Progenitor cell of endocrine pancreas (in vitro differentiated cells): ENCODE results near the gene SNTG2. TPM values are rescaled to one million over a fixed set of nuclear protein-coding genes. Genes with fewer than 3 reads are reported as not detected.

Experiments used
- DNase-seq: peaks from one replicate; pipeline ENCODE4 v3.0.0; 2021; ENCODE audit warnings: low spot score; ENCODE audit not compliant: unreplicated experiment
- H3K27ac Mint-ChIP-seq: 2 replicates; pipeline ENCODE4 v1.8.0; 2021; ENCODE audit warnings: mild to moderate bottlenecking, moderate library complexity, mixed read lengths
- H3K27me3 Mint-ChIP-seq: 2 replicates; pipeline ENCODE4 v1.8.0; 2021; ENCODE audit warnings: mixed read lengths
- H3K36me3 Mint-ChIP-seq: 2 replicates; pipeline ENCODE4 v1.8.0; 2022; ENCODE audit warnings: mixed read lengths; ENCODE audit not compliant: insufficient read depth
- H3K4me1 Mint-ChIP-seq: 2 replicates; pipeline ENCODE4 v1.8.0; 2021; ENCODE audit warnings: low read depth, mixed read lengths
- H3K4me3 Mint-ChIP-seq: 2 replicates; pipeline ENCODE4 v1.8.0; 2021; ENCODE audit warnings: low read depth, mild to moderate bottlenecking, moderate library complexity, mixed read lengths
- H3K9me3 Mint-ChIP-seq: 2 replicates; pipeline ENCODE4 v1.8.0; 2021; ENCODE audit warnings: low read depth, mixed read lengths
- total RNA-seq: library from RNA; stranded (reverse); gene quantifications from 2 replicates; pipeline ENCODE4 v1.2.1, GENCODE V29; 2021
- TF ChIP-seq, protein P1 (sequence below): fragments of 200-600 bp; sonication (generic); IDR thresholded peaks from one replicate; pipeline ENCODE4 v1.5.0; 2021; ENCODE audit warnings: antibody characterized with exemption, mild to moderate bottlenecking; ENCODE audit not compliant: unreplicated experiment

SNTG2 gene
- total RNA-seq, 1 donor from 2014 or later, result 0.50 TPM

- Mint-ChIP-seq H3K4me1 (no peaks in the 10 kb centered on the region), H3K9me3 (peaks cover 10% of the 10 kb centered on the region), H3K27ac (no peak overlapping the region), H3K4me3 (no peak overlapping the region), H3K27me3 (no peaks in the 10 kb centered on the region), H3K36me3 (no peaks in the 10 kb centered on the region)
- DNase-seq, result no peak
- TF ChIP-seq, protein P1, sequence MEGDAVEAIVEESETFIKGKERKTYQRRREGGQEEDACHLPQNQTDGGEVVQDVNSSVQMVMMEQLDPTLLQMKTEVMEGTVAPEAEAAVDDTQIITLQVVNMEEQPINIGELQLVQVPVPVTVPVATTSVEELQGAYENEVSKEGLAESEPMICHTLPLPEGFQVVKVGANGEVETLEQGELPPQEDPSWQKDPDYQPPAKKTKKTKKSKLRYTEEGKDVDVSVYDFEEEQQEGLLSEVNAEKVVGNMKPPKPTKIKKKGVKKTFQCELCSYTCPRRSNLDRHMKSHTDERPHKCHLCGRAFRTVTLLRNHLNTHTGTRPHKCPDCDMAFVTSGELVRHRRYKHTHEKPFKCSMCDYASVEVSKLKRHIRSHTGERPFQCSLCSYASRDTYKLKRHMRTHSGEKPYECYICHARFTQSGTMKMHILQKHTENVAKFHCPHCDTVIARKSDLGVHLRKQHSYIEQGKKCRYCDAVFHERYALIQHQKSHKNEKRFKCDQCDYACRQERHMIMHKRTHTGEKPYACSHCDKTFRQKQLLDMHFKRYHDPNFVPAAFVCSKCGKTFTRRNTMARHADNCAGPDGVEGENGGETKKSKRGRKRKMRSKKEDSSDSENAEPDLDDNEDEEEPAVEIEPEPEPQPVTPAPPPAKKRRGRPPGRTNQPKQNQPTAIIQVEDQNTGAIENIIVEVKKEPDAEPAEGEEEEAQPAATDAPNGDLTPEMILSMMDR, result no peak
Measured at GRCh38 chr2:1207962-1208510, 257.4 kb downstream of the SNTG2 start.

DNA sequence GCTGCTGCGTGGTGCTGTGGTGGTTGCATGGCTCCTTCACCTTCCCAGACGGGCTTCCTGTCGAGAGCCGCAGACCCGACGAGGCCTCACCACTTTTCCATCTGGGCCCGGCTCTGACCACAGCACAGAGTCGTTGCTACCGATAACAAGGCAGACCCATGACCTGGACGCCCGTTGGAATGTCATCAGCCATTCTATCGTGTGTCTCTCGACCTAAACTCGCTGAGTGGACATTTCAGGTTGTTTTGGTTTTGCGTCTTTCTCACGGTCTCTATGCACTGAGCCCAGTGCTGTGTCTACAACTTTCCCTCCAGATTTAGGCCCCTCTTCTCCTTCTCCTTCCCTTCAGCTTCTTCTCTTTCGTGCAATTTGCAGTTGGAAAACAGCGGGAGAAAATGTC lies 257.9 kb downstream of the SNTG2 start:
- TF ChIP-seq, protein P1, result no peak
- no peaks in the 10 kb centered on the region for H3K36me3 Mint-ChIP-seq
- H3K4me3 Mint-ChIP-seq, result no peak overlapping the region
- no peaks in the 10 kb centered on the region for H3K27me3 Mint-ChIP-seq
- DNase-seq, result no peak
- no peak overlapping the region for H3K27ac Mint-ChIP-seq
- H3K4me1 Mint-ChIP-seq, result no peaks in the 10 kb centered on the region
- peaks cover 10% of the 10 kb centered on the region for H3K9me3 Mint-ChIP-seq

GRCh38 chr2:1209246-1209645 lies 258.6 kb downstream of the SNTG2 start:
- H3K36me3 Mint-ChIP-seq, result no peaks in the 10 kb centered on the region
- H3K27me3 Mint-ChIP-seq, result no peaks in the 10 kb centered on the region
- no peak overlapping the region for H3K4me3 Mint-ChIP-seq
- TF ChIP-seq, protein P1, result no peak
- peaks cover 16% of the 10 kb centered on the region for H3K9me3 Mint-ChIP-seq
- DNase-seq, result no peak
- H3K27ac Mint-ChIP-seq, result no peak overlapping the region
- no peaks in the 10 kb centered on the region for H3K4me1 Mint-ChIP-seq

DNA sequence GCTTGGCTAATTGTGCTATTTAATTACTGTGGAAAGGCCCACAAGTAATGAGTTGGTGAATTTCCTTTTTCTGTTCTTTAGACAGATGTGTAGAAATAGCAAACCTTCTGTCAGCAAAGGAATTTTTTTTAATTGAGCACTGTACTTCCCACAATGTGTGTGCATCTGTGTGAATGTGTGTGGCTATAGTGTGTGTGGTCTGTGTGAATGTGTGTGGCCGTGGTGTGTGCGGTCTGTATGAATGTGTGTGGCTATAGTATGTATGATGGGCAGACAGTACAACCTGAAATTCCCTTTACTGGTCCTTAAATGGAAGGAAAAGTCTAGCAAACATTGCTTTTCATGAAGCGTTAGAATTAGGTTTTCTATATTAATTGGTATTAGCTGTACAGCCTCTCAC lies 259.1 kb downstream of the SNTG2 start:
- H3K4me3 Mint-ChIP-seq, result no peak overlapping the region
- no peak overlapping the region for H3K27ac Mint-ChIP-seq
- no peaks in the 10 kb centered on the region for H3K36me3 Mint-ChIP-seq
- no peaks in the 10 kb centered on the region for H3K27me3 Mint-ChIP-seq
- peaks cover 20% of the 10 kb centered on the region for H3K9me3 Mint-ChIP-seq
- H3K4me1 Mint-ChIP-seq, result no peaks in the 10 kb centered on the region
- no peak for DNase-seq
- TF ChIP-seq, protein P1, result no peak

GRCh38 chr2:1210352-1210751 lies 259.7 kb downstream of the SNTG2 start:
- TF ChIP-seq, protein P1, result no peak
- Mint-ChIP-seq H3K27me3 (no peaks in the 10 kb centered on the region), H3K27ac (no peak overlapping the region), H3K4me1 (no peaks in the 10 kb centered on the region), H3K9me3 (peaks cover 24% of the 10 kb centered on the region), H3K4me3 (no peak overlapping the region), H3K36me3 (no peaks in the 10 kb centered on the region)
- no peak for DNase-seq
